Keratinocyte (primary cell): ENCODE results near the gene TMEM260. TPM values are rescaled to one million over a fixed set of nuclear protein-coding genes. Genes with fewer than 3 reads are reported as not detected.

Source experiments
- DNase-seq: peaks from one replicate; pipeline ENCODE4 v3.0.0-alpha.2; 2011; ENCODE audit warnings: low read depth, missing footprints, low spot score
- FAIRE-seq: peaks from 2 replicates; lab custom pipeline; 2011; peaks lifted over from hg19 to GRCh38; lab: Jason Lieb, UNC
- H2AFZ ChIP-seq: 2 replicates; pipeline ENCODE4 v1.6.0; 2012; ENCODE audit warnings: low read length, control low read depth, inconsistent platforms; ENCODE audit not compliant: control insufficient read depth
- H3K27ac ChIP-seq: 2 replicates; pipeline ENCODE4 v1.5.1; 2011; ENCODE audit warnings: low read length; ENCODE audit not compliant: control insufficient read depth, insufficient read depth
- H3K27me3 ChIP-seq: 3 replicates; pipeline ENCODE4 v1.6.0; 2011; ENCODE audit warnings: low read length; ENCODE audit not compliant: control insufficient read depth, insufficient read depth; ENCODE audit errors: extremely low read depth
- H3K36me3 ChIP-seq, 2 experiments: 2 replicates in 1 of 2; 3 replicates in 1 of 2; pipeline ENCODE4 v1.5.1; 2011; ENCODE audit warnings: low read length in 2 of 2, mild to moderate bottlenecking in 1 of 2; ENCODE audit not compliant: control insufficient read depth in 2 of 2, insufficient read depth in 2 of 2; ENCODE audit errors: extremely low read depth in 1 of 2
- H3K4me1 ChIP-seq: 3 replicates; pipeline ENCODE4 v1.5.1; 2011; ENCODE audit warnings: low read length; ENCODE audit not compliant: control insufficient read depth, insufficient read depth; ENCODE audit errors: extremely low read depth
- H3K4me2 ChIP-seq: 3 replicates; pipeline ENCODE4 v1.6.0; 2011; ENCODE audit warnings: low read depth, low read length; ENCODE audit not compliant: control insufficient read depth, insufficient read depth; ENCODE audit errors: extremely low read depth
- H3K4me3 ChIP-seq, 3 experiments: fragments of 200-600 bp in 1 of 3; sonication (generic) in 1 of 3; 2 replicates in 2 of 3; 3 replicates in 1 of 3; pipeline ENCODE4 v1.5.1; 2011 to 2016; ENCODE audit warnings: low read length in 3 of 3, mild to moderate bottlenecking in 3 of 3, control low read depth in 2 of 3, inconsistent platforms in 1 of 3, low read depth in 1 of 3, mixed read lengths in 1 of 3, mixed run types in 1 of 3, moderate library complexity in 1 of 3; ENCODE audit not compliant: control insufficient read depth in 2 of 3, insufficient read depth in 2 of 3; ENCODE audit errors: extremely low read depth in 1 of 3
- H3K79me2 ChIP-seq: 2 replicates; pipeline ENCODE4 v1.6.0; 2012; ENCODE audit warnings: low read length; ENCODE audit not compliant: control insufficient read depth, insufficient read depth
- H3K9ac ChIP-seq: 3 replicates; pipeline ENCODE4 v1.6.0; 2011; ENCODE audit warnings: low read length; ENCODE audit not compliant: control insufficient read depth, insufficient read depth; ENCODE audit errors: extremely low read depth
- H3K9me1 ChIP-seq: 3 replicates; pipeline ENCODE4 v1.6.0; 2011; ENCODE audit warnings: low read length; ENCODE audit not compliant: control insufficient read depth, insufficient read depth; ENCODE audit errors: extremely low read depth
- H3K9me3 ChIP-seq: 2 replicates; pipeline ENCODE4 v1.5.1; 2012; ENCODE audit warnings: low read depth, low read length; ENCODE audit not compliant: control insufficient read depth
- H4K20me1 ChIP-seq: 3 replicates; pipeline ENCODE4 v1.6.0; 2011; ENCODE audit warnings: low read length; ENCODE audit not compliant: control insufficient read depth, insufficient read depth; ENCODE audit errors: extremely low read depth
- CTCF ChIP-seq, 3 experiments: IDR thresholded peaks in 1 of 3; conservative IDR thresholded peaks in 1 of 3; optimal IDR thresholded peaks in 1 of 3; 2 replicates in 2 of 3; 3 replicates in 1 of 3; pipeline versions ENCODE3 to v1.5.1; 2011; ENCODE audit warnings: low read length in 3 of 3, mild to moderate bottlenecking in 3 of 3, moderate library complexity in 2 of 3, control low read depth in 1 of 3, inconsistent platforms in 1 of 3; ENCODE audit not compliant: insufficient read depth in 2 of 3; ENCODE audit errors: extremely low read depth in 1 of 3
- EZH2 ChIP-seq: IDR thresholded peaks from one replicate; pipeline ENCODE4 v1.6.1; 2012; ENCODE audit warnings: inconsistent platforms, mild to moderate bottlenecking, low read length, moderate library complexity
- dilution Hi-C: fragments of 300-500 bp; cut with MboI; formaldehyde crosslinking; loops from one replicate; pipeline ENCODE4 v1.7.0; 2020; ENCODE audit warnings: low sequenced_read_pairs; ENCODE audit not compliant: extremely low pct_ligation_motif_present
- polyA plus RNA-seq, 5 experiments: library from polyadenylated mRNA; depleted of rRNA in 3 of 5; stranded (reverse) in 3 of 5; stranded (forward) in 1 of 5; unstranded in 1 of 5; fragments of >200 nt; gene quantifications; 1 replicate in 1 of 5; 2 replicates in 3 of 5; 3 replicates in 1 of 5; pipeline versions ENCODE4 v1.2.1 to v1.2.3, GENCODE V29; 2011 to 2012; ENCODE audit warnings: missing spikeins in 2 of 5, low read depth in 1 of 5, low replicate concordance in 1 of 5

The TMEM260 gene
- polyA plus RNA-seq, 1 donor (not counting 4 experiments of a cell fraction or from before 2014, with no cell fraction given), result 13.1 TPM

GRCh38 chr14:56569174-56569573, 10.4 kb upstream of the TMEM260 start:
- no peaks in the 10 kb centered on the region for H3K9me1 ChIP-seq
- no peaks in the 10 kb centered on the region for H3K9me3 ChIP-seq
- no peaks in the 10 kb centered on the region for H4K20me1 ChIP-seq
- H3K27me3 ChIP-seq, result no peaks in the 10 kb centered on the region
- no peak for FAIRE-seq
- H3K79me2 ChIP-seq, result no peaks in the 10 kb centered on the region
- no peaks in the 10 kb centered on the region for H3K36me3 ChIP-seq
- H3K4me1 ChIP-seq, result no peaks in the 10 kb centered on the region
- dilution Hi-C loops, result no loop called here
- H3K4me2 ChIP-seq, result no peak overlapping the region
- no peak for DNase-seq
- TF ChIP-seq CTCF (optimal IDR thresholded peaks at IDR 0.05 in 1 of 3, IDR thresholded peaks at IDR 0.05 in 1 of 3, conservative IDR thresholded peaks at IDR 0.05 in 1 of 3; ENCODE audit: extremely low read depth in 1 of 3, insufficient read depth in 2 of 3, low read length in 3 of 3) (no peak), EZH2 (no peak)
- H3K4me3 ChIP-seq, result no peak overlapping the region
- no peak overlapping the region for H2AFZ ChIP-seq
- H3K27ac ChIP-seq, result no peak overlapping the region
- no peak overlapping the region for H3K9ac ChIP-seq

GRCh38 chr14:56570295-56570694, 9.3 kb upstream of the TMEM260 start:
- Histone ChIP-seq H3K36me3 (no peaks in the 10 kb centered on the region), H4K20me1 (no peaks in the 10 kb centered on the region), H3K9ac (no peak overlapping the region), H3K79me2 (no peaks in the 10 kb centered on the region), H3K4me3 (no peak overlapping the region), H3K27me3 (no peaks in the 10 kb centered on the region), H3K9me1 (no peaks in the 10 kb centered on the region), H3K4me1 (no peaks in the 10 kb centered on the region), H3K4me2 (no peak overlapping the region), H3K9me3 (no peaks in the 10 kb centered on the region), H2AFZ (no peak overlapping the region), H3K27ac (no peak overlapping the region)
- DNase-seq, result no peak
- dilution Hi-C loops, result no loop called here
- FAIRE-seq, result no peak
- no peak for TF ChIP-seq CTCF (optimal IDR thresholded peaks at IDR 0.05 in 1 of 3, IDR thresholded peaks at IDR 0.05 in 1 of 3, conservative IDR thresholded peaks at IDR 0.05 in 1 of 3; ENCODE audit: extremely low read depth in 1 of 3, insufficient read depth in 2 of 3, low read length in 3 of 3)
- TF ChIP-seq EZH2, result no peak
